H9 (cell line): ENCODE measurements around the gene CFAP54. TPM values are rescaled to one million over a fixed set of nuclear protein-coding genes. Genes with fewer than 3 reads are reported as not detected.

Experiments used
- DNase-seq: peaks from one replicate; pipeline ENCODE4 v3.0.0-alpha.2; 2017
- H2AFZ ChIP-seq: one replicate; pipeline ENCODE4 v1.6.1; 2013; ENCODE audit warnings: mild to moderate bottlenecking, low read length, control low read depth, moderate library complexity
- H2AK5ac ChIP-seq: 2 replicates; pipeline ENCODE4 v1.6.1; 2013; ENCODE audit warnings: low read length, control low read depth, mixed read lengths; ENCODE audit not compliant: insufficient read length
- H2BK120ac ChIP-seq: one replicate; pipeline ENCODE4 v1.6.1; 2013; ENCODE audit warnings: low read depth, mild to moderate bottlenecking, low read length, control low read depth, inconsistent platforms; ENCODE audit not compliant: poor library complexity, severe bottlenecking
- H2BK12ac ChIP-seq: 2 replicates; pipeline ENCODE4 v1.6.1; 2013; ENCODE audit warnings: low read length, control low read depth, mixed read lengths, low read depth; ENCODE audit not compliant: insufficient read length
- H2BK15ac ChIP-seq: 2 replicates; pipeline ENCODE4 v1.6.1; 2013; ENCODE audit warnings: low read depth, low read length, control low read depth
- H2BK20ac ChIP-seq: one replicate; pipeline ENCODE4 v1.6.1; 2013; ENCODE audit warnings: low read depth, mild to moderate bottlenecking, low read length, control low read depth, inconsistent platforms; ENCODE audit not compliant: poor library complexity, severe bottlenecking
- H2BK5ac ChIP-seq: 2 replicates; pipeline ENCODE4 v1.6.1; 2013; ENCODE audit warnings: low read length, control low read depth, mixed read lengths; ENCODE audit not compliant: insufficient read length
- H3K14ac ChIP-seq: 2 replicates; pipeline ENCODE4 v1.6.1; 2013; ENCODE audit warnings: low read length, control low read depth; ENCODE audit not compliant: insufficient read depth
- H3K18ac ChIP-seq: 2 replicates; pipeline ENCODE4 v1.6.1; 2013; ENCODE audit warnings: low read depth, mild to moderate bottlenecking, mixed read lengths, low read length, control low read depth; ENCODE audit not compliant: insufficient read length
- H3K23ac ChIP-seq: 2 replicates; pipeline ENCODE4 v1.6.1; 2013; ENCODE audit warnings: low read length, control low read depth, mixed read lengths, low read depth; ENCODE audit not compliant: insufficient read length
- H3K23me2 ChIP-seq: 2 replicates; pipeline ENCODE4 v1.6.1; 2013; ENCODE audit warnings: low read depth, mild to moderate bottlenecking, mixed read lengths, low read length, control low read depth; ENCODE audit not compliant: insufficient read length, poor library complexity, severe bottlenecking
- H3K27ac ChIP-seq: 2 replicates; pipeline ENCODE4 v1.5.1; 2013; ENCODE audit warnings: low read length, control low read depth, mixed read lengths, low read depth; ENCODE audit not compliant: insufficient read length
- H3K27me3 ChIP-seq: 2 replicates; pipeline ENCODE4 v1.6.1; 2013; ENCODE audit warnings: low read length, control low read depth, inconsistent platforms; ENCODE audit not compliant: insufficient read depth
- H3K4ac ChIP-seq: 2 replicates; pipeline ENCODE4 v1.6.1; 2013; ENCODE audit warnings: low read depth, mild to moderate bottlenecking, control low read depth, inconsistent platforms, low read length, moderate library complexity
- H3K4me1 ChIP-seq: 2 replicates; pipeline ENCODE4 v1.6.1; 2013; ENCODE audit warnings: low read length, control low read depth, inconsistent platforms; ENCODE audit not compliant: insufficient read depth
- H3K4me2 ChIP-seq: 2 replicates; pipeline ENCODE4 v1.6.1; 2013; ENCODE audit warnings: low read length, control low read depth, mixed read lengths; ENCODE audit not compliant: insufficient read length, insufficient read depth
- H3K56ac ChIP-seq: 2 replicates; pipeline ENCODE4 v1.6.1; 2013; ENCODE audit warnings: low read depth, mild to moderate bottlenecking, mixed read lengths, low read length, control low read depth; ENCODE audit not compliant: insufficient read length
- H3K79me1 ChIP-seq: 2 replicates; pipeline ENCODE4 v1.6.1; 2013; ENCODE audit warnings: low read depth, mild to moderate bottlenecking, moderate library complexity, low read length, control low read depth, inconsistent platforms; ENCODE audit not compliant: insufficient read depth, poor library complexity, severe bottlenecking
- H3K79me2 ChIP-seq: 2 replicates; pipeline ENCODE4 v1.6.1; 2013; ENCODE audit warnings: low read length, control low read depth, inconsistent platforms; ENCODE audit not compliant: insufficient read depth
- H3K9ac ChIP-seq: 2 replicates; pipeline ENCODE4 v1.6.1; 2013; ENCODE audit warnings: low read length, control low read depth, mixed read lengths; ENCODE audit not compliant: insufficient read length; ENCODE audit errors: extremely low read depth
- H3K9me3 ChIP-seq: one replicate; pipeline ENCODE4 v1.6.1; 2013; ENCODE audit warnings: low read depth, low read length, inconsistent platforms; ENCODE audit not compliant: control insufficient read depth
- H3T11ph ChIP-seq: one replicate; pipeline ENCODE4 v1.6.1; 2013; ENCODE audit warnings: mild to moderate bottlenecking, low read length, control low read depth, inconsistent platforms
- H4K20me1 ChIP-seq: one replicate; pipeline ENCODE4 v1.6.1; 2013; ENCODE audit not compliant: control insufficient read depth, insufficient read length, insufficient read depth
- H4K5ac ChIP-seq: 2 replicates; pipeline ENCODE4 v1.6.1; 2013; ENCODE audit warnings: low read depth, mild to moderate bottlenecking, mixed read lengths, low read length, control low read depth; ENCODE audit not compliant: insufficient read length
- H4K8ac ChIP-seq: replicated peaks from 2 replicates; pipeline ENCODE4 v1.6.1; 2013; ENCODE audit warnings: low read length, control low read depth, mixed read lengths, low read depth; ENCODE audit not compliant: insufficient read length
- H4K91ac ChIP-seq: 2 replicates; pipeline ENCODE4 v1.6.1; 2013; ENCODE audit warnings: low read depth, mild to moderate bottlenecking, moderate library complexity, mixed read lengths, low read length, control low read depth; ENCODE audit not compliant: insufficient read length
- H3K27ac Mint-ChIP-seq, 3 experiments: 2 replicates in 2 of 3; 3 replicates in 1 of 3; pipeline ENCODE4 v1.8.0; 2020 to 2021; ENCODE audit warnings: mixed read lengths in 3 of 3, mild to moderate bottlenecking in 1 of 3, moderate library complexity in 1 of 3
- H3K27me3 Mint-ChIP-seq: 2 replicates; pipeline ENCODE4 v1.8.0; 2021; ENCODE audit warnings: low read depth, mild to moderate bottlenecking, moderate library complexity, mixed read lengths
- H3K36me3 Mint-ChIP-seq, 3 experiments: 2 replicates in 2 of 3; 3 replicates in 1 of 3; pipeline ENCODE4 v1.8.0; 2020 to 2021; ENCODE audit warnings: low read depth in 3 of 3, mixed read lengths in 3 of 3; ENCODE audit not compliant: insufficient read depth in 1 of 3
- H3K4me1 Mint-ChIP-seq, 2 experiments: 2 replicates each; pipeline ENCODE4 v1.8.0; 2020; ENCODE audit warnings: mixed read lengths in 2 of 2
- H3K4me3 Mint-ChIP-seq, 2 experiments: 2 replicates in 1 of 2; 3 replicates in 1 of 2; pipeline ENCODE4 v1.8.0; 2020 to 2021; ENCODE audit warnings: mild to moderate bottlenecking in 2 of 2, mixed read lengths in 2 of 2, moderate library complexity in 1 of 2
- H3K9me3 Mint-ChIP-seq, 2 experiments: 2 replicates in 1 of 2; 3 replicates in 1 of 2; pipeline ENCODE4 v1.8.0; 2020; ENCODE audit warnings: mild to moderate bottlenecking in 2 of 2, mixed read lengths in 2 of 2, moderate library complexity in 1 of 2
- CTCF ChIP-seq: fragments of 200-600 bp; sonication (generic); conservative IDR thresholded peaks from 3 replicates; pipeline ENCODE4 v1.8.0; 2021; ENCODE audit warnings: antibody characterized with exemption, mild to moderate bottlenecking
- WGBS: extraction: QIAGEN DNeasy Blood & Tissue Kit; methylation state at CpG from one replicate; pipeline ENCODE4 v1.1.7; 2013; ENCODE audit warnings: missing lambda C conversion rate, low lambda C conversion rate, mixed read lengths; ENCODE audit not compliant: insufficient read length; ENCODE audit errors: extremely low coverage; 5-methylcytosine and 5-hydroxymethylcytosine counted together
- total RNA-seq: library from RNA; stranded (reverse); gene quantifications from 2 replicates; pipeline ENCODE4 v1.2.1, GENCODE V29; 2021

Gene CFAP54
- total RNA-seq, 1 experiment from 2014 or later = 0.24 TPM

DNA sequence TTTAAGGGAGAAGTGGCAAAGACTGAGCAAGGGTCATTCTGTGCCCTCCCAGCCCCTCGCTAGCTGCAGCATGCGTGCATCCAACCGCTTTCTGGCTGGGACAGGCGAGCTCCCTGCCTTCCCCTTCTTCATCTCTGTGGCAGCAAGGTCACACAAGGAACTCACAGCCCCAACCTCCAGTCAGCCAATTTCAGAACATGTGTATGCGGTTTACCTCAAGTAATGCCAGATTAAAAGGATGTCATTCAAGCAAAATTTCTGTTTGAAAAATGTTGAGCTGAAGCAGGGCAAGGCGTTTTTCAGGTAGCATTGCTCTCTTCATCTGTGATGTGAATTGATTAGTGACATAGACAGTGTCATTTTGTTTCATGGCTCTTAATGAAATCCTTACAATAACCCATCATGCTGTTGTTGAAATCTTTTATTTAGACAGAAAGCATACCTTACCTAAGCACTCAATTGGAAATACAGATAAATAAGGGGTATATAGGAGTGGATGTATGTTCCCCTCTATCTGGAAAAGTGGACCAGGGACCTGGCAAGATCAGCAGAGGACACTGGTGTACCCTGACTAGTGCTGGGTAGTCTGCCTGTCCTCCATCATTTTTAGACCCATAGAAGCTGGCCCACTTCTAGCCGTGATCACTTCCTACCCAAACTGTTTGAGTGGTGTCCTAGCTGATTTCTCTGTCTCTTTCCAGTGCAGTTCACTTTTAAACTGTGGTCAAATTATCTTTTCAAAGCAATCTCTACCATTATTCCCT lies 334.9 kb downstream of the CFAP54 start:
- no peak overlapping the region for H3K27ac Mint-ChIP-seq
- H3K18ac ChIP-seq = no peak overlapping the region
- no peak overlapping the region for H2BK5ac ChIP-seq
- H3K27me3 ChIP-seq = no peaks in the 10 kb centered on the region
- no CpG with 5 or more reads among the region's 7 CpGs for WGBS
- no peak overlapping the region for H3K9ac ChIP-seq
- H2BK12ac ChIP-seq = no peak overlapping the region
- no peak overlapping the region for H4K91ac ChIP-seq
- H4K8ac ChIP-seq = no peak overlapping the region
- H3K4ac ChIP-seq = no peak overlapping the region
- H3K27me3 Mint-ChIP-seq = no peaks in the 10 kb centered on the region
- H4K5ac ChIP-seq = no peak overlapping the region
- H3K4me3 Mint-ChIP-seq = no peak overlapping the region
- no peak overlapping the region for H2BK120ac ChIP-seq
- H3K27ac ChIP-seq = no peak overlapping the region
- no peak overlapping the region for H2AFZ ChIP-seq
- H3K79me1 ChIP-seq = no peaks in the 10 kb centered on the region
- no peak overlapping the region for H3K56ac ChIP-seq
- no peak overlapping the region for H3K4me2 ChIP-seq
- no peak overlapping the region for H2BK15ac ChIP-seq
- no peak overlapping the region for H3T11ph ChIP-seq
- no peak for TF ChIP-seq CTCF
- H3K14ac ChIP-seq = no peak overlapping the region
- no peaks in the 10 kb centered on the region for H3K9me3 ChIP-seq
- H2BK20ac ChIP-seq = no peak overlapping the region
- H3K36me3 Mint-ChIP-seq = peaks cover 2 to 8% (median 5%) of the 10 kb centered on the region in 3 experiments; a peak in 3 of 7 replicates
- no peaks in the 10 kb centered on the region for H3K4me1 ChIP-seq
- no peak for DNase-seq
- H2AK5ac ChIP-seq = no peak overlapping the region
- no peaks in the 10 kb centered on the region for H4K20me1 ChIP-seq
- H3K4me1 Mint-ChIP-seq = no peaks in the 10 kb centered on the region
- H3K23me2 ChIP-seq = no peaks in the 10 kb centered on the region
- H3K79me2 ChIP-seq = no peaks in the 10 kb centered on the region
- peaks cover 8 to 9% of the 10 kb centered on the region in 2 experiments for H3K9me3 Mint-ChIP-seq
- no peak overlapping the region for H3K23ac ChIP-seq
